Measurements from ENCODE around the gene PLIN4.
"Not testable (repeated sequence)": the region's sequence is repeated elsewhere in the genome, so short reads cannot be mapped to it uniquely, and the experiment has no call there.

The PLIN4 gene

GRCh38 chr19:4531562-4532165 lies 13.4 kb upstream of the PLIN4 start:
- Histone ChIP-seq H3K4me2 (ENCODE audit: low read length) (no peak overlapping the region), H3K27me3 (ENCODE audit: control insufficient read depth, low read length) (0 out of 2 replicates have a peak, but pooled peaks cover 2% of the 10 kb centered on the region), H3K9me3 (ENCODE audit: control insufficient read depth, insufficient read depth, low read length) (no peaks in the 10 kb centered on the region), H3F3A (ENCODE audit: control insufficient read depth, insufficient read depth) (no peaks in the 10 kb centered on the region), H3K27ac (ENCODE audit: low read depth, low read length) (no peak overlapping the region), H3K4me3 (ENCODE audit: low read length) (no peak overlapping the region), H3K4me1 (ENCODE audit: control insufficient read depth, low read length) (peaks cover 12% of the 10 kb centered on the region), H3K79me2 (ENCODE audit: control insufficient read depth, low read length) (no peaks in the 10 kb centered on the region), H4K20me1 (ENCODE audit: control insufficient read depth, insufficient read depth, low read depth, low read length) (no peaks in the 10 kb centered on the region), H3K9me2 (replicated peaks; ENCODE audit: control insufficient read depth, low read length) (no peaks in the 10 kb centered on the region), H3K36me3 (ENCODE audit: control insufficient read depth, low read length) (no peaks in the 10 kb centered on the region)
- TF ChIP-seq EZH2phosphoT487 (IDR thresholded peaks at IDR 0.05; ENCODE audit: borderline replicate concordance, low read length) (no peak), CTCF (IDR thresholded peaks at IDR 0.05; ENCODE audit: low read depth, low read length, poor library complexity, severe bottlenecking) (no peak)

DNA sequence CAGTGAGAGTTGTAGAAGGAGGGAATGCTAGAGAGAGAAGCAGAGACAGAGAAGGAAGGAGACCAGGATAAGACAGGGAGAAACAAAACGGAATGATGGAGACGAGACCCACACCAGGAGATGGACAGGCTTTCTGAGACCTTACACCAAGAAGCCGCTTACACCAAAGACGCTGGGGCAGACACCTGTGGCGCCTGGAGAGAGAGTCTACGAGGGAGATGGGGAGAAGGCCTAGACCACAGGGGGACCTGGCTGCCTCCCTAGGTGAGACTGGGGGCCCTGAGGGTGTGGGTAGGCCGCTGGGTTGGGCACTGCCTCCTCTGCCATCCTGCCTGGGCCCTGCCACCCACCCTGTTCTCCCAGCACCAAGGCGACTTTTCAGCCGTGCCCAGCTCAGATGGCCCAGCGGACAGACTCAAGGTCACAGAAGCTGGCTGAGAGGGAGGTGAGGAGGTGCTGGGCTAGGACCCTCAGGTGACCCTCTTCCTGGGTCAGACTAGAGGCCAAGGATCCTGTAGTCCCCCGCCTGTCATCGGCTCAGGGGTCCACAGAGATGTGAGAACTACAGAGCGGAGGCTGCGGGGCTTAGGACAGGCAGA lies 11.7 kb upstream of the PLIN4 start:
- peaks cover 5% of the 10 kb centered on the region for H3K4me1 ChIP-seq (ENCODE audit: control insufficient read depth, low read length)
- no peaks in the 10 kb centered on the region for H3K79me2 ChIP-seq (ENCODE audit: control insufficient read depth, low read length)
- H3K4me3 ChIP-seq (ENCODE audit: low read length): no peak overlapping the region
- no peaks in the 10 kb centered on the region for H3K9me3 ChIP-seq (ENCODE audit: control insufficient read depth, insufficient read depth, low read length)
- no peaks in the 10 kb centered on the region for H4K20me1 ChIP-seq (ENCODE audit: control insufficient read depth, insufficient read depth, low read depth, low read length)
- no peak overlapping the region for H3K27ac ChIP-seq (ENCODE audit: low read depth, low read length)
- H3K36me3 ChIP-seq (ENCODE audit: control insufficient read depth, low read length): no peaks in the 10 kb centered on the region
- H3K27me3 ChIP-seq (ENCODE audit: control insufficient read depth, low read length): 0 out of 2 replicates have a peak, but pooled peaks cover 2% of the 10 kb centered on the region
- no peaks in the 10 kb centered on the region for H3K9me2 ChIP-seq (replicated peaks; ENCODE audit: control insufficient read depth, low read length)
- H3F3A ChIP-seq (ENCODE audit: control insufficient read depth, insufficient read depth): no peaks in the 10 kb centered on the region
- TF ChIP-seq EZH2phosphoT487 (IDR thresholded peaks at IDR 0.05; ENCODE audit: borderline replicate concordance, low read length) (no peak), CTCF (IDR thresholded peaks at IDR 0.05; ENCODE audit: low read depth, low read length, poor library complexity, severe bottlenecking) (no peak)
- no peak overlapping the region for H3K4me2 ChIP-seq (ENCODE audit: low read length)

DNA sequence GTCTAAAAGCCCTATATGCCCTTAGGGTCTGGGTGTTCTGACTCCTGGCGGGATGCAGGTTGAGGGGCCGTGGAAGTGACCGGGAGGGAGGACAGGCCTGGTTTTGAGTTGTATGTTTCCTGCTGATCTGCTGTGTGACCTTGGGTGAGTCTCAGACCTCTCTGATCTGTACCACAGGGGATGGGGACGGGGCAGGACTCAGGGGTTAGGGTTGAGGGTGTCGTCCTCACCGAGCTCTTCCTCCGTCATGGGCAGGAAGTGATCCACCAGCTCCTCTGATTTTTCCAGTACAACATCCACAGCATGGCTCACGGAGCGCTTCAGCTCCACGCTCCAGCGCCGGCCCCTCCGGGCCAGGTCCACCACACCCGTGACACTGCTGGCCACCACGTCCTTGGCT lies 10.6 kb upstream of the PLIN4 start:
- H3K4me3 ChIP-seq (ENCODE audit: low read length): no peak overlapping the region

GRCh38 chr19:4527377-4527776 lies 9.1 kb upstream of the PLIN4 start:
- not testable (repeated sequence) for H3K4me2 ChIP-seq (ENCODE audit: low read length); H3K27me3 ChIP-seq (ENCODE audit: control insufficient read depth, low read length); H3K27ac ChIP-seq (ENCODE audit: low read depth, low read length)

More for the DNA sequence above, 10.6 kb upstream of the PLIN4 start:
- no peak overlapping the region for H3K27ac ChIP-seq (ENCODE audit: low read depth, low read length)
- no peak overlapping the region for H3K4me2 ChIP-seq (ENCODE audit: low read length)
- H3K36me3 ChIP-seq (ENCODE audit: control insufficient read depth, low read length): no peaks in the 10 kb centered on the region
- no peaks in the 10 kb centered on the region for H3K9me3 ChIP-seq (ENCODE audit: control insufficient read depth, insufficient read depth, low read length)
- no peaks in the 10 kb centered on the region for H3F3A ChIP-seq (ENCODE audit: control insufficient read depth, insufficient read depth)
- TF ChIP-seq CTCF (IDR thresholded peaks at IDR 0.05; ENCODE audit: low read depth, low read length, poor library complexity, severe bottlenecking) (no peak), EZH2phosphoT487 (IDR thresholded peaks at IDR 0.05; ENCODE audit: borderline replicate concordance, low read length) (no peak)
- H3K4me1 ChIP-seq (ENCODE audit: control insufficient read depth, low read length): no peaks in the 10 kb centered on the region
- H3K27me3 ChIP-seq (ENCODE audit: control insufficient read depth, low read length): no peaks in the 10 kb centered on the region
- no peaks in the 10 kb centered on the region for H3K79me2 ChIP-seq (ENCODE audit: control insufficient read depth, low read length)
- no peaks in the 10 kb centered on the region for H3K9me2 ChIP-seq (replicated peaks; ENCODE audit: control insufficient read depth, low read length)
- H4K20me1 ChIP-seq (ENCODE audit: control insufficient read depth, insufficient read depth, low read depth, low read length): no peaks in the 10 kb centered on the region

More at GRCh38 chr19:4527377-4527776, 9.1 kb upstream of the PLIN4 start:
- H3K9me3 ChIP-seq (ENCODE audit: control insufficient read depth, insufficient read depth, low read length); H3K4me3 ChIP-seq (ENCODE audit: low read length); H3K4me1 ChIP-seq (ENCODE audit: control insufficient read depth, low read length); H3F3A ChIP-seq (ENCODE audit: control insufficient read depth, insufficient read depth); H3K9me2 ChIP-seq (replicated peaks; ENCODE audit: control insufficient read depth, low read length); H4K20me1 ChIP-seq (ENCODE audit: control insufficient read depth, insufficient read depth, low read depth, low read length); H3K79me2 ChIP-seq (ENCODE audit: control insufficient read depth, low read length); H3K36me3 ChIP-seq (ENCODE audit: control insufficient read depth, low read length): not testable (repeated sequence)
